ENCODE measurements around the gene RCAN1.

Gene RCAN1

GRCh38 chr21:34519694-34520093 lies 95.2 kb downstream of the RCAN1 start:
- Mint-ChIP-seq H3K27ac (no peak overlapping the region), H3K4me3 (no peak overlapping the region), H3K36me3 (ENCODE audit: low read depth) (peaks cover 51% of the 10 kb centered on the region), H3K27me3 (no peaks in the 10 kb centered on the region), H3K9me3 (no peaks in the 10 kb centered on the region), H3K4me1 (ENCODE audit: low read depth) (peaks cover 30% of the 10 kb centered on the region)
- DNase-seq, result no peak

GRCh38 chr21:34519016-34519415 lies 95.9 kb downstream of the RCAN1 start:
- Mint-ChIP-seq H3K4me3 (no peak overlapping the region), H3K36me3 (ENCODE audit: low read depth) (peaks cover 51% of the 10 kb centered on the region), H3K4me1 (ENCODE audit: low read depth) (peaks cover 28% of the 10 kb centered on the region), H3K27ac (no peak overlapping the region), H3K27me3 (no peaks in the 10 kb centered on the region), H3K9me3 (no peaks in the 10 kb centered on the region)
- no peak for DNase-seq

- peaks cover 51% of the 10 kb centered on the region for H3K36me3 Mint-ChIP-seq (ENCODE audit: low read depth)
- no peaks in the 10 kb centered on the region for H3K9me3 Mint-ChIP-seq
Observed at GRCh38 chr21:34518301-34518700, 96.6 kb downstream of the RCAN1 start.

GRCh38 chr21:34517491-34518245 lies 97.2 kb downstream of the RCAN1 start:
- no peak overlapping the region for H3K4me3 Mint-ChIP-seq
- H3K9me3 Mint-ChIP-seq, result no peaks in the 10 kb centered on the region
- H3K36me3 Mint-ChIP-seq (ENCODE audit: low read depth), result peaks cover 47% of the 10 kb centered on the region
- no peak overlapping the region for H3K27ac Mint-ChIP-seq
- no peaks in the 10 kb centered on the region for H3K27me3 Mint-ChIP-seq
- peaks cover 25% of the 10 kb centered on the region for H3K4me1 Mint-ChIP-seq (ENCODE audit: low read depth)
- DNase-seq, result no peak

More at GRCh38 chr21:34518301-34518700, 96.6 kb downstream of the RCAN1 start:
- no peak for DNase-seq
- H3K4me1 Mint-ChIP-seq (ENCODE audit: low read depth), result peaks cover 28% of the 10 kb centered on the region
- no peaks in the 10 kb centered on the region for H3K27me3 Mint-ChIP-seq
- H3K27ac Mint-ChIP-seq, result no peak overlapping the region
- no peak overlapping the region for H3K4me3 Mint-ChIP-seq

GRCh38 chr21:34517039-34517438 lies 97.9 kb downstream of the RCAN1 start:
- DNase-seq, result no peak
- H3K4me1 Mint-ChIP-seq (ENCODE audit: low read depth), result peaks cover 20% of the 10 kb centered on the region
- H3K27me3 Mint-ChIP-seq, result no peaks in the 10 kb centered on the region
- no peak overlapping the region for H3K27ac Mint-ChIP-seq
- H3K36me3 Mint-ChIP-seq (ENCODE audit: low read depth), result peaks cover 43% of the 10 kb centered on the region
- H3K9me3 Mint-ChIP-seq, result no peaks in the 10 kb centered on the region
- H3K4me3 Mint-ChIP-seq, result no peak overlapping the region

GRCh38 chr21:34514576-34515115 lies 100.3 kb downstream of the RCAN1 start:
- H3K36me3 Mint-ChIP-seq (ENCODE audit: low read depth), result peaks cover 22% of the 10 kb centered on the region
- no peak overlapping the region for H3K4me3 Mint-ChIP-seq
- no peak overlapping the region for H3K27ac Mint-ChIP-seq
- no peaks in the 10 kb centered on the region for H3K9me3 Mint-ChIP-seq
- H3K4me1 Mint-ChIP-seq (ENCODE audit: low read depth), result peaks cover 19% of the 10 kb centered on the region
- DNase-seq, result no peak
- no peaks in the 10 kb centered on the region for H3K27me3 Mint-ChIP-seq

GRCh38 chr21:34513129-34513675 lies 101.7 kb downstream of the RCAN1 start:
- peaks cover 17% of the 10 kb centered on the region for H3K4me1 Mint-ChIP-seq (ENCODE audit: low read depth)

GRCh38 chr21:34511787-34512455 lies 103.0 kb downstream of the RCAN1 start, which contains the start of gene KCNE1:
TSS of gene KCNE1 (minus strand) at chr21:34512210. CDS start at chr21:34449634, 62,576 bp downstream.
- H3K27ac Mint-ChIP-seq, result no peak within 1 kb of the TSS
- H3K4me3 Mint-ChIP-seq, result no peak within 1 kb of the TSS
- H3K27me3 Mint-ChIP-seq, result peaks cover 3% of the 10 kb centered on the region
- H3K9me3 Mint-ChIP-seq, result no peaks in the 10 kb centered on the region
- no peak for DNase-seq
- peaks cover 5% of the 10 kb centered on the region for H3K4me1 Mint-ChIP-seq (ENCODE audit: low read depth)
- H3K36me3 Mint-ChIP-seq (ENCODE audit: low read depth), result peaks cover 3% of the 10 kb centered on the region

More at GRCh38 chr21:34513129-34513675, 101.7 kb downstream of the RCAN1 start:
- DNase-seq, result no peak
- Mint-ChIP-seq H3K4me3 (no peak overlapping the region), H3K27ac (no peak overlapping the region), H3K27me3 (no peaks in the 10 kb centered on the region), H3K36me3 (ENCODE audit: low read depth) (peaks cover 15% of the 10 kb centered on the region), H3K9me3 (no peaks in the 10 kb centered on the region)

GRCh38 chr21:34511181-34511580 lies 103.7 kb downstream of the RCAN1 start:
- no peak overlapping the region for H3K4me3 Mint-ChIP-seq
- H3K9me3 Mint-ChIP-seq, result no peaks in the 10 kb centered on the region
- H3K4me1 Mint-ChIP-seq (ENCODE audit: low read depth), result no peaks in the 10 kb centered on the region
- no peak overlapping the region for H3K27ac Mint-ChIP-seq
- H3K36me3 Mint-ChIP-seq (ENCODE audit: low read depth), result no peaks in the 10 kb centered on the region
- peaks cover 7% of the 10 kb centered on the region for H3K27me3 Mint-ChIP-seq
- DNase-seq, result no peak

- H3K27ac Mint-ChIP-seq, result no peak overlapping the region
- no peaks in the 10 kb centered on the region for H3K9me3 Mint-ChIP-seq
- peaks cover 7% of the 10 kb centered on the region for H3K27me3 Mint-ChIP-seq
- H3K4me1 Mint-ChIP-seq (ENCODE audit: low read depth), result no peaks in the 10 kb centered on the region
- H3K36me3 Mint-ChIP-seq (ENCODE audit: low read depth), result no peaks in the 10 kb centered on the region
- H3K4me3 Mint-ChIP-seq, result no peak overlapping the region
- peak; percentile 66 for DNase-seq
Observed at GRCh38 chr21:34510148-34511142, 104.5 kb downstream of the RCAN1 start.

GRCh38 chr21:34509151-34509550 lies 105.8 kb downstream of the RCAN1 start:
- Mint-ChIP-seq H3K27me3 (peaks cover 12% of the 10 kb centered on the region), H3K9me3 (no peaks in the 10 kb centered on the region), H3K36me3 (ENCODE audit: low read depth) (no peaks in the 10 kb centered on the region), H3K4me3 (no peak overlapping the region), H3K4me1 (ENCODE audit: low read depth) (peaks cover 2% of the 10 kb centered on the region), H3K27ac (no peak overlapping the region)
- DNase-seq, result no peak

GRCh38 chr21:34504595-34504994 lies 110.3 kb downstream of the RCAN1 start:
- Mint-ChIP-seq H3K27me3 (peaks cover 41% of the 10 kb centered on the region), H3K36me3 (ENCODE audit: low read depth) (no peaks in the 10 kb centered on the region), H3K9me3 (no peaks in the 10 kb centered on the region), H3K27ac (no peak overlapping the region), H3K4me3 (no peak overlapping the region), H3K4me1 (ENCODE audit: low read depth) (peaks cover 2% of the 10 kb centered on the region)
- no peak for DNase-seq

GRCh38 chr21:34502480-34503106 lies 112.3 kb downstream of the RCAN1 start:
- H3K36me3 Mint-ChIP-seq (ENCODE audit: low read depth), result no peaks in the 10 kb centered on the region
- peaks cover 12% of the 10 kb centered on the region for H3K9me3 Mint-ChIP-seq
- no peak overlapping the region for H3K27ac Mint-ChIP-seq
- H3K4me3 Mint-ChIP-seq, result no peak overlapping the region
- peaks cover 2% of the 10 kb centered on the region for H3K4me1 Mint-ChIP-seq (ENCODE audit: low read depth)
- peaks cover 56% of the 10 kb centered on the region for H3K27me3 Mint-ChIP-seq
- DNase-seq, result no peak

Data from activated T-cell treated with anti-CD3 and anti-CD28 coated beads, Interleukin-2, amount 50 U/mL, for 24 hours (primary cell).